Duodenal mucosa (tissue), 2 donors: ENCODE results near the gene CBR3.

Experiments
- H3K27ac ChIP-seq: one replicate; pipeline ENCODE4 v1.7.0; 2013; ENCODE audit warnings: low read depth, low read length
- H3K27me3 ChIP-seq, 2 donors: one replicate each; pipeline ENCODE4 v1.7.0; 2013; ENCODE audit warnings: low read length in 2 of 2, control low read depth in 1 of 2; ENCODE audit not compliant: insufficient read depth in 2 of 2, control insufficient read depth in 1 of 2
- H3K36me3 ChIP-seq, 2 donors: one replicate each; pipeline ENCODE4 v1.7.0; 2013; ENCODE audit warnings: low read length in 2 of 2, control low read depth in 1 of 2; ENCODE audit not compliant: insufficient read depth in 2 of 2, control insufficient read depth in 1 of 2
- H3K4me1 ChIP-seq, 2 donors: one replicate each; pipeline ENCODE4 v1.7.0; 2013; ENCODE audit warnings: low read length in 2 of 2, control low read depth in 1 of 2; ENCODE audit not compliant: insufficient read depth in 2 of 2, control insufficient read depth in 1 of 2
- H3K4me3 ChIP-seq, 2 donors: one replicate each; pipeline ENCODE4 v1.7.0; 2013; ENCODE audit warnings: low read length in 2 of 2, low read depth in 1 of 2
- H3K9ac ChIP-seq, 2 donors: one replicate each; pipeline ENCODE4 v1.7.0; 2013; ENCODE audit warnings: low read length in 2 of 2, low read depth in 1 of 2
- H3K9me3 ChIP-seq, 2 donors: one replicate each; pipeline ENCODE4 v1.7.0; 2013; ENCODE audit warnings: low read length in 2 of 2, control low read depth in 1 of 2; ENCODE audit not compliant: control insufficient read depth in 1 of 2

CBR3 gene

DNA sequence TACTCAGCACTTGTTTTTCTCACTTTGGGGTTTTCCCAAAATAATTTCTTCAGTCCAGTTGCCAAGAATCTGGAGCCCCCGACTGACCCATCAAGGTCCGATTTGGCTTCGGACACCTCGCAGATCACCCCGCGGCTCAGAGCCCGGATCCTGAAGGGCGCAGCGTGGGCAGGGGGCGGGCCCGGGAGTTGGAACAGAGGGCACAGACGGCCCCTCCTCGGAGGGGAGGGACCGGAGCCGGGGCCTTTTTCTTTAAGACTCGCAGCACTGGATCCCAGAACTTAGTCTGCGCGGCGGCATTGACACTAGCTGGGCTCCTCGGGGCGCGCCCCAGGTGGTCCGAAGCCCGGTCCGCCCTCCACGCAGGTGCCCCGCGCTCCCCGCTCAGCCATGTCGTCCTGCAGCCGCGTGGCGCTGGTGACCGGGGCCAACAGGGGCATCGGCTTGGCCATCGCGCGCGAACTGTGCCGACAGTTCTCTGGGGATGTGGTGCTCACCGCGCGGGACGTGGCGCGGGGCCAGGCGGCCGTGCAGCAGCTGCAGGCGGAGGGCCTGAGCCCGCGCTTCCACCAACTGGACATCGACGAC lies at the start of gene CBR3:
Gene CBR3, plus strand, starts transcription at position 277 of the 588 bp plus-strand sequence. Its CDS starts 114 bp downstream, at position 391.
- Histone ChIP-seq H3K9me3 (no peaks in the 10 kb centered on the region), H3K4me1 (peaks cover 9 to 15% of the 10 kb centered on the region in 2 donors), H3K27ac (peak within 1 kb of the TSS; percentile 75), H3K4me3 (peak within 1 kb of the TSS; percentile 83 to 91), H3K36me3 (no peaks in the 10 kb centered on the region), H3K27me3 (no peaks in the 10 kb centered on the region), H3K9ac (peak within 1 kb of the TSS; percentile 61 to 63)

DNA sequence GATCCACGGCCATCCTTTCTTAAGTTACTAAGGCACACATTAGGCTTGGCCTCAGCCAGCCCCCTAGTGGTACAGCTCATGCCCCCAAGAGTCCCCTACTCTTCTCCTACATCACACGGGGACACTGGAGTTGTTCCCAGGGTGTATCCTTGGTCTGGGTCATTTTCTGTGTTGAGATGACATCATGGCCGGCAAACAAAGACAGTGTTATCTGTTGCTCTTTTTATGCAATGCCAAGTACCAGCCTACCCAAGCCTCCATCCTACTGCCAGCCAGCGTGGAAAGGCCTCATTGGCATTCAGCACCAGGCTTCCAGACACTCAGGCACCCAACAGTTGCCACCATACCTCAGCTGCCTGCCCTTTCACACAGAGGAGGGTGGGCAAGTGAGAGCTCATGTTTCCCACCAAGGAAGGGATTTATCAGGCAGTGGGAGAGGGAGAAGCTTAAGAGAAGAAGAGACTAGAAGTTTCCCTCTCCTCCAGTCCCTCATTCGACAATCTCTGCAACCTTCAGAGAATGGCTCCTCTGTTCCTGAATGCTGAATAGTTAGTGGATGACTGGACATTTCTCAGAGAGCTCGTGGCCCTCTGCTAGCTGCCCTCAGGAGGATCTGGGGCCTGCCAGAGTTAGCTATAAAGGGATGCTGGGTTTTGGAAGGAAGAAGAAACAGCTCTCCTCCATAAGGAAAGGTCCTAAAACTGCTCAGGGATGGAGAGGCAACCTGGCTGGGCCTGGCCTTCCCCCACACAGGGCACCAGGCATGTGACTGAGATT lies 47.3 kb upstream of the CBR3 start:
- no peaks in the 10 kb centered on the region for H3K27me3 ChIP-seq
- no peak overlapping the region for H3K4me3 ChIP-seq
- peaks cover 0 to under 1% of the 10 kb centered on the region in 2 donors for H3K9me3 ChIP-seq
- H3K9ac ChIP-seq, result no peak overlapping the region
- H3K4me1 ChIP-seq, result no peaks in the 10 kb centered on the region
- H3K36me3 ChIP-seq, result no peaks in the 10 kb centered on the region
- no peak overlapping the region for H3K27ac ChIP-seq

DNA sequence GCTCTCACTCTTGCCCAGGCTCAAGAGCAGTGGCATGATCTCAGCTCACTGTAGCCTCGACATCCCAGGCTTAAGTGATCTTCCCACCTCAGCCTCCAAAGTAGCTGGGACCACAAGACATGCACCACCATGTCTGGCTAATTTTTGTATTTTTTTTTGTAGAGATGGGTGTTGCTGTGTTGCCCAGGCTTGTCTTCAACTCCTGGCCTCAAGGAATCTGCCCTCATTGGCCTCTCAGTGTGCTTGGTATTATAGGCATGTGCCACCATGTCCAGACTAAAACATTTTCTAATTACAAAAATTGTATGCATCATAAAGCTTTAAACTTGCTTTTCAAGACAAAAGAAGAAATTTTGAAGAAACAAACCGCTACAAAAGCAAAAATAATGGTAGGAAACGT lies 44.9 kb upstream of the CBR3 start:
- H3K27me3 ChIP-seq, result no peaks in the 10 kb centered on the region
- peaks cover 10 to 15% of the 10 kb centered on the region in 2 donors for H3K9me3 ChIP-seq
- H3K27ac ChIP-seq, result no peak overlapping the region
- H3K9ac ChIP-seq, result no peak overlapping the region
- no peaks in the 10 kb centered on the region for H3K4me1 ChIP-seq
- no peak overlapping the region for H3K4me3 ChIP-seq
- H3K36me3 ChIP-seq, result no peaks in the 10 kb centered on the region

DNA sequence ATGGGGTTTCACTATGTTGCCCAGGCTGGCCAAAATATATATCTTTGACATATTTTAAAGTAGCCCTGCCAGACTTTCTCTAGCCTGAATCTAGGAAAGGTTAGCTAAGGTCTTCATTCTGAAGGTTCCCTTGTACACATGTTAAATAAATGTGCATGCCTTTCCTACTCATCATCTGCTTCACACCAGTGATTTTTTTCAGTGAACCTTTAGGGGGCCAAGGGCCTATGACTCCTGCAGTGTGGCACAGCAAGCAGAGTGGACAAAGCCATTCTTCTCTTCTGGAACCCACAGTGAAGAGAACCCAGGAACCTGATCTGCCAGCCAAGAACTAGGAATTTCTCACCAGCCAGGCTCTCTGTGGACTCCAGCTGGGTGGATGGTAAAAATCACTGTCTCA lies 42.2 kb upstream of the CBR3 start:
- Histone ChIP-seq H3K9me3 (peaks cover 10 to 15% of the 10 kb centered on the region in 2 donors), H3K9ac (no peak overlapping the region)

DNA sequence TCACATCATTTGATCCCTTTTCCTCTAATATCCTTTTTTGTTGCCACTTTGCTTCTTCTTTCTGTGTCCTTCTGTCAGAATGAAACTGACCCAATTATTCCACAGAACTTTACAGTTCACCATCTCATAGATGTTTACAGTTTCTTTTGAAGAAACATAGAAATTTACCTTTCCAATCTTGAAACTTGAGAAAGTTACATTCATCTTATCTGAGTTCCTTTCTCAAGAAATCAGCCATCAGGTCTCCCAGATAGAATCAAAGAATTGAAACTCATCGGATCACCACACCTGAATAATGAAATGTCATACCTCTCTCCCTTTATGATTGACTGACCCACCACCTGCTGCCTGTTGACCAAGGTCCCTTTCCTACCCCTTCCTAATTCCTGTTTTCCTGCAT lies 41.4 kb upstream of the CBR3 start:
- Histone ChIP-seq H3K9ac (no peak overlapping the region), H3K27ac (no peak overlapping the region), H3K4me3 (no peak overlapping the region), H3K4me1 (peaks cover 0 to 12% of the 10 kb centered on the region in 2 donors), H3K36me3 (no peaks in the 10 kb centered on the region), H3K9me3 (peaks cover 10 to 15% of the 10 kb centered on the region in 2 donors), H3K27me3 (no peaks in the 10 kb centered on the region)

More for the DNA sequence above, 42.2 kb upstream of the CBR3 start:
- Histone ChIP-seq H3K4me3 (no peak overlapping the region), H3K27ac (no peak overlapping the region), H3K27me3 (no peaks in the 10 kb centered on the region), H3K4me1 (peaks cover 0 to 4% of the 10 kb centered on the region in 2 donors), H3K36me3 (no peaks in the 10 kb centered on the region)

DNA sequence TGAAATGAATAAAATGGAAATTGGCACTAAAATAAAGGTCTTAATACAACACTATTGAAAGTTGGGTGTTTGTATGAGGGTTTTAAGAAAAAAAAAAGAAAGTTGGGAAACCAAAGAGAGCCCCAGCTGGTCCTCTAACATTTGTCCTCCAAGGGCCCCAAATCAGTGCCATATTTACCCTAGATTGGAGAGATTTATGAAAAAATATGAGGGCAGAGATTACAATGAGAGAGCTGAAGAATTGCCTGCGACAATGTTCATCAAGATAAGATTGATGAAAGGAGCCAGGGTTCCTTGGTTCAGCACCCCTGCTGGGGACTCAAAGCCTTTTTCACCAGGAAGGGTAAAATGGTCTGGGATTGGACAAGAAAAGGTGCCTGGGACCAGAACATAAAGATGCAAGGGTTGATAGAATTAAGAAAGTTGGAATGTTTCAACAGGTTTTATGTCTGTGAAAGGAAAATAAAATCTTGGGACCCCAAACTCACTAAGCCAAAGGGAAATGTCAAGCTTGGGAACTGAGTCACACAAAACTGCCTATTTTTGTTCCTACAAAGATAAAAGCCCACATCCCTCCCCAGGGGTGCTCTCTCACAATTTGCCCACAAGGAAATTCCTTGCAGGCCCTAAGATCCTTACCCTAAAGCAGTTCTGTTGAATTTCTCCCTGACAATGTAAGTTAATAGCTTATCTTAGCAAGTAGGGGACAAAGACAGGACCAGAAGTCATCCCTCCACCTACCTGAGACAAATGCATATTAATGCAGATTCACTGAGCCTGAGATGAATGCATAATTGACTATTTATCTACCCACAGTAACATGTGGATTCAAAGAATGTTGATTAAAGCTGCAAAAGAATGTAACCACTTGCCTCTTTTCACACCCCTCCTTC lies 38.2 kb upstream of the CBR3 start:
- no peaks in the 10 kb centered on the region for H3K36me3 ChIP-seq
- H3K4me1 ChIP-seq, result peaks cover 0 to 12% of the 10 kb centered on the region in 2 donors
- no peak overlapping the region for H3K27ac ChIP-seq
- H3K9ac ChIP-seq, result no peak overlapping the region
- H3K9me3 ChIP-seq, result peaks cover 10 to 15% of the 10 kb centered on the region in 2 donors
- no peaks in the 10 kb centered on the region for H3K27me3 ChIP-seq
- no peak overlapping the region for H3K4me3 ChIP-seq

DNA sequence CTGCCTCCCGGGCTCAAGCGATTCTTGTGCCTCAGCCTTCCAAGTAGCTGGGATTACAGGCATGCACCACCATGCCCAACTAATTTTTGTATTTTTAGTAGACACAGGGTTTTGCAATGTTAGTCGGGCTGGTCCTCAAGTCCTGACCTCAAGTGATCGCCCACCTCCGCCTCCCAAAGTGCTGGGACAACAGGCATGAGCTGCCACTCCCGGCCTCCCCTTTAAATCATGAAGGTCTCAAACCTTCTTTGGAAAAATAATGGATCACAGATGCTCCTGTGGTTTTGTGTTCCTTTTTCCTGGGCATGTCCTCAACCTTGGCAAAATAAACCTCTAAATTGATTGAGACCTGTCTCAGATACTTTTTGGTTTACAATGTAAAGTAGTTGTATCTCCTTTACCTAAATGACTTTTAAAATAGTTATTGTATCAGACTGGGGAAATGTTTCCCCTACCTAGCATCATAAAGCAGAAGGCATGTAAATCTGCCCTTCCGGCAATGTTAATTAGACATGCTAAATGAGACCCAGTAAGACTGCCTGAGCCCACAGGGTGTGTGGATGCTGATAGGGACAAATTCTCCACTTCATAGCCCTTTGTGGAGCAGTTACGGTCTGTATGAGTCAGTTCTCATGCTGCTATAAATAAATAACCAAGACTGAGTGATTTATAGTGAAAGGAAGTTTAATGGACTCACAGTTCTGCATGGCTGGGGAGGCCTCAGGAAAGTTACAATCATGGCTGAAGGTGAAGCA lies 37.3 kb upstream of the CBR3 start:
- no peak overlapping the region for H3K27ac ChIP-seq
- no peak overlapping the region for H3K9ac ChIP-seq
- H3K27me3 ChIP-seq, result no peaks in the 10 kb centered on the region

DNA sequence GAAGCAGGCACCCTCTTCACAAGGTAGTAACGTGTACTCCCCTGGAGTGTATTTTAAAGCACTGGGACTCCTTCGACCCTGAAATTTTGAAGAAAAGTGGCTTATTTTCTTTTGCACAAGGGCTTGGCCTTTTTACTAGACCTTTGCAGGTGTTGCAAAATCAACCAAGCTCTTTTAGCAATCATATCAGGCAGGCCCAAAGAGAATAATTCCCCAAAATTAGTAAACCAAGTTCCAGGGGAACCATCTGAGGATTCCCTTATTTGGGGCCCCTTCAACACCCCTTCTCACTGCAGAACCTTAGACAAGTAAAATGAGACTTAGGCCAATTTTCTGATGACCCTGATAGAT lies 36.7 kb upstream of the CBR3 start:
- Histone ChIP-seq H3K9ac (no peak overlapping the region), H3K27me3 (no peaks in the 10 kb centered on the region), H3K36me3 (no peaks in the 10 kb centered on the region), H3K27ac (no peak overlapping the region), H3K4me3 (no peak overlapping the region), H3K9me3 (peaks cover 8 to 10% of the 10 kb centered on the region in 2 donors), H3K4me1 (peaks cover 0 to 12% of the 10 kb centered on the region in 2 donors)

More for the DNA sequence above, 37.3 kb upstream of the CBR3 start:
- Histone ChIP-seq H3K36me3 (no peaks in the 10 kb centered on the region), H3K4me1 (peaks cover 0 to 12% of the 10 kb centered on the region in 2 donors), H3K4me3 (no peak overlapping the region), H3K9me3 (peaks cover 10 to 14% of the 10 kb centered on the region in 2 donors)

DNA sequence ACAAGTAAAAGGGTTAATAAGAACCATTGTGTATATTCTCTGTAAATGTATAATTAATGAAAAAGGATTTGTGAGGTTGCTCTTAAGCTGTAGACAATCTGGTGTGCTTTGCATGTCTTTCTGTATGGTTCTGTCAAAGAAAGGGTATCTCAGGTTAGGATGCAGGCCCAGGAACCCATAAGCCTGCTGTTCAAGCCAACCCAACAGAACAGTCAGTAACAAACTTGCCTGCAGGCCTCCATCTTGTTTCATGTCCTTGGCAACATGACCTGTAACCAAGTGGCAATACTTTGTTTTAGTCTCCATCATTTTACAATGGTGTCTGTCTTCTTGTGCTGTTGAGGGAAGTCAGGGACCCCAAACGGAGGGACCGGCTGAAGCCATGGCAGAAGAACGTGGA lies 35.9 kb upstream of the CBR3 start:
- Histone ChIP-seq H3K9ac (no peak overlapping the region), H3K36me3 (no peaks in the 10 kb centered on the region), H3K27me3 (no peaks in the 10 kb centered on the region), H3K27ac (no peak overlapping the region), H3K4me3 (no peak overlapping the region), H3K9me3 (peaks cover 0 to 2% of the 10 kb centered on the region in 2 donors), H3K4me1 (peaks cover 0 to 12% of the 10 kb centered on the region in 2 donors)
